Coronary artery (tissue), 2 donors: ENCODE results near the gene TRIM28.

ENCODE experiments used
- DNase-seq: peaks from one replicate; pipeline ENCODE4 v3.0.0-alpha.2; 2017; ENCODE audit warnings: low spot score
- H3K27ac ChIP-seq, 2 donors: fragments of 200-600 bp; sonication (generic); one replicate each; pipeline ENCODE4 v1.5.1; 2016 to 2019
- H3K4me3 ChIP-seq: fragments of 200-600 bp; sonication (generic); 2 replicates; pipeline ENCODE4 v1.5.1; 2016; ENCODE audit warnings: mild to moderate bottlenecking, moderate library complexity
- TF ChIP-seq, protein P1 (sequence below): fragments of 200-600 bp; sonication (generic); IDR thresholded peaks from one replicate; pipeline ENCODE4 v1.5.1; 2019; ENCODE audit warnings: antibody characterized with exemption

Gene TRIM28

GRCh38 chr19:58520257-58520599 lies 23.6 kb upstream of the TRIM28 start:
- peak overlapping the region; percentile 93 for H3K4me3 ChIP-seq
- TF ChIP-seq, protein P1, sequence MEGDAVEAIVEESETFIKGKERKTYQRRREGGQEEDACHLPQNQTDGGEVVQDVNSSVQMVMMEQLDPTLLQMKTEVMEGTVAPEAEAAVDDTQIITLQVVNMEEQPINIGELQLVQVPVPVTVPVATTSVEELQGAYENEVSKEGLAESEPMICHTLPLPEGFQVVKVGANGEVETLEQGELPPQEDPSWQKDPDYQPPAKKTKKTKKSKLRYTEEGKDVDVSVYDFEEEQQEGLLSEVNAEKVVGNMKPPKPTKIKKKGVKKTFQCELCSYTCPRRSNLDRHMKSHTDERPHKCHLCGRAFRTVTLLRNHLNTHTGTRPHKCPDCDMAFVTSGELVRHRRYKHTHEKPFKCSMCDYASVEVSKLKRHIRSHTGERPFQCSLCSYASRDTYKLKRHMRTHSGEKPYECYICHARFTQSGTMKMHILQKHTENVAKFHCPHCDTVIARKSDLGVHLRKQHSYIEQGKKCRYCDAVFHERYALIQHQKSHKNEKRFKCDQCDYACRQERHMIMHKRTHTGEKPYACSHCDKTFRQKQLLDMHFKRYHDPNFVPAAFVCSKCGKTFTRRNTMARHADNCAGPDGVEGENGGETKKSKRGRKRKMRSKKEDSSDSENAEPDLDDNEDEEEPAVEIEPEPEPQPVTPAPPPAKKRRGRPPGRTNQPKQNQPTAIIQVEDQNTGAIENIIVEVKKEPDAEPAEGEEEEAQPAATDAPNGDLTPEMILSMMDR = no peak
- DNase-seq = no peak
- peak overlapping the region; percentile 91 to 98 for H3K27ac ChIP-seq

- H3K27ac ChIP-seq = no peak overlapping the region
- H3K4me3 ChIP-seq = no peak overlapping the region
- TF ChIP-seq, protein P1 = no peak
- no peak for DNase-seq
These were observed 22.2 kb upstream of the TRIM28 start for GRCh38 chr19:58521651-58522050.

- Histone ChIP-seq H3K4me3 (no peak overlapping the region), H3K27ac (no peak overlapping the region)
- no peak for DNase-seq
- TF ChIP-seq, protein P1 = no peak
These were observed 21.2 kb upstream of the TRIM28 start for GRCh38 chr19:58522709-58523108.

DNA sequence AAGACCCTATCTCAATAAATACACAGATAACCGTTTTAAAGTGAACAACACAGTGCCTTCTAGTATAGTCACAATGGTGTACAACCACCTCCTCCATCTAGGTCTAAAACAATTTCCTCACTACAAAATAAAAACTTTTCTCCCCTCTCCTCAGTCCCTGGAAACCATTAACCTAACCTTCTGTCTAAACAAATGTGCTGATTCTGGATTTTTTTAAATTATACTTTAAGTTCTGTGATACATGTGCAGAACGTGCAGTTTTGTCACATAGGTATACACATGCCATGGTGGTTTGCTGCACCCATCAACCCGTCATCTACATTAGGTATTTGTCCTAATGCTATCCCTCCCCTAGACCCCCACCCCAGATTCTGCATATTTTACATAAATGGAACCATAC lies 14.5 kb upstream of the TRIM28 start:
- no peak overlapping the region for H3K4me3 ChIP-seq
- no peak for DNase-seq
- TF ChIP-seq, protein P1 = no peak
- H3K27ac ChIP-seq = no peak overlapping the region

GRCh38 chr19:58531034-58531840 lies 12.6 kb upstream of the TRIM28 start:
- no peak for DNase-seq
- TF ChIP-seq, protein P1 = no peak
- H3K27ac ChIP-seq = no peak overlapping the region
- no peak overlapping the region for H3K4me3 ChIP-seq

DNA sequence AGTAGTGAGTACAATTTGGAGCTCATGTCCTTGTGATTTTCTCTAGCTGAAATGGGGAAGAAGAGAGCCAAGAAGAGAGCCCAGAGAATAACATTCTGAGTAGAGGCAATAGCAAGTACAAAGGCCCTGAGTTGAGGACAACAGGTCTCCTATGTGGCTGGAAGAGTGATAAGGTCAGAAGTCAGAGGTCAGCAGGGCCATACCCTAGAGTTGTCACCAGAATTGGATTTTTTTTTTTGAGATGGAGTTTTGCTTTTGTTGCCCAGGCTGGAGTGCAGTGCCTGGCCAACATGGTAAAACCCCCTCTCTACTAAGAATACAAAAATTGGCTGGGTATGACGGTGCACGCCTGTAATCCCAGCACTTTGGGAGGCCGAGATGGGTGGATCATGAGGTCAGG lies 8.0 kb upstream of the TRIM28 start:
- no peak overlapping the region for H3K27ac ChIP-seq
- H3K4me3 ChIP-seq = no peak overlapping the region
- TF ChIP-seq, protein P1 = no peak
- no peak for DNase-seq
